Central memory CD8-positive, alpha-beta T cell (primary cell): ENCODE measurements around the gene RHBDF1.
A peak's percentile ranks its signal among the peaks of the same experiment; 100 is the strongest.
"Not testable (repeated sequence)": the region's sequence is repeated elsewhere in the genome, so short reads cannot be mapped to it uniquely, and the experiment has no call there.

Experiments used
- ATAC-seq: fragments of 150-1000 bp; cut with Tn5 transposase; replicated peaks from 2 replicates; pipeline ENCODE4 v1.10.0; 2022; ENCODE audit warnings: mild to moderate bottlenecking, moderate FRiP score, moderate number of reproducible peaks; ENCODE audit not compliant: poor library complexity, severe bottlenecking; ENCODE audit errors: extremely low read depth
- DNase-seq, 2 donors: peaks; one replicate each; pipeline ENCODE4 v3.0.0; 2021; ENCODE audit warnings: low spot score in 2 of 2
- H3K27ac Mint-ChIP-seq: one replicate; pipeline ENCODE4 v1.8.0; 2022; ENCODE audit warnings: low read depth, mild to moderate bottlenecking, moderate library complexity, mixed read lengths
- H3K27me3 Mint-ChIP-seq: one replicate; pipeline ENCODE4 v1.8.0; 2022; ENCODE audit warnings: mixed read lengths
- H3K36me3 Mint-ChIP-seq: one replicate; pipeline ENCODE4 v1.8.0; 2022; ENCODE audit warnings: mild to moderate bottlenecking, moderate library complexity, mixed read lengths; ENCODE audit not compliant: insufficient read depth
- H3K4me1 Mint-ChIP-seq: one replicate; pipeline ENCODE4 v1.8.0; 2022; ENCODE audit warnings: mixed read lengths
- H3K4me3 Mint-ChIP-seq: one replicate; pipeline ENCODE4 v1.8.0; 2022; ENCODE audit warnings: mild to moderate bottlenecking, moderate library complexity, mixed read lengths
- H3K9me3 Mint-ChIP-seq: one replicate; pipeline ENCODE4 v1.8.0; 2022; ENCODE audit warnings: mixed read lengths

RHBDF1 gene

GRCh38 chr16:42069-42457 lies 30.4 kb downstream of the RHBDF1 start:
- no peak overlapping the region for H3K4me3 Mint-ChIP-seq
- H3K4me1 Mint-ChIP-seq: peaks cover 37% of the 10 kb centered on the region
- no peak for ATAC-seq
- H3K27me3 Mint-ChIP-seq: no peaks in the 10 kb centered on the region
- H3K27ac Mint-ChIP-seq: peak overlapping the region; percentile 77
- H3K9me3 Mint-ChIP-seq: no peaks in the 10 kb centered on the region
- DNase-seq: no peak
- peaks cover 38% of the 10 kb centered on the region for H3K36me3 Mint-ChIP-seq

DNA sequence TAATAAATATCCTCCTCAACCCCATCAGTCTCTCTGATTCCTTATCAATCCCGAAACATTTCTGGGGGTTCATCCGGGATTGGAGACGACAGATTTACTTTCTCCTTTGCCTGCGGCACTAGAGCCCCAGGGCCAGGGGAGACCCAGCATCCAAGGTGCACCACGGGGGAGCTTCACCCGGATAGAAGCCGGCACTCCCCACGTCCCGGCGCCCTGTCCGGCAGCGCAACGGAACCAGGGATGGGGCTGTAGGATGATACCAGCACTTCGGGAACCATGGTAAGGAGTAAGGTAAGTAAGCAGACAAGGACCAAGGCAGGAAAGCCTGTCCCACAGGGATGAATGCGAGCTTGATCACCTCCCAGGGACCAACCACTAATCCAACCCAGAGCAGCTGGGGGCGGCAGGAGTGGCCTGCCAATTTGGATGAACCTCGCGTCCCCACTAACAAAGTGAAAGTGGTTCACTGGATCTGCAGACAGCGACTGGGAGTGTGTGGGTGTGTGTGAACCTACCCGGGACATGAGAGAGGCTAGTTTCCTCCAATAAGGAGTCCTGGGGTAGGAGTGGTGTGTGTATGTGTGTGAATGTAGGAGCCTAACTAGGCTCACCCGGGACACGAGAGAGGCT lies 30.9 kb downstream of the RHBDF1 start:
- peaks cover 37% of the 10 kb centered on the region for H3K4me1 Mint-ChIP-seq
- DNase-seq: no peak
- H3K4me3 Mint-ChIP-seq: no peak overlapping the region
- no peaks in the 10 kb centered on the region for H3K9me3 Mint-ChIP-seq
- no peaks in the 10 kb centered on the region for H3K27me3 Mint-ChIP-seq
- peak overlapping the region; percentile 77 for H3K27ac Mint-ChIP-seq
- H3K36me3 Mint-ChIP-seq: peaks cover 35% of the 10 kb centered on the region
- ATAC-seq: no peak

GRCh38 chr16:38941-39892 lies 33.2 kb downstream of the RHBDF1 start:
- H3K4me1 Mint-ChIP-seq: peaks cover 37% of the 10 kb centered on the region
- no peak overlapping the region for H3K4me3 Mint-ChIP-seq
- peak in 1 of 2 donors; percentile 60 for DNase-seq
- no peaks in the 10 kb centered on the region for H3K9me3 Mint-ChIP-seq
- H3K27ac Mint-ChIP-seq: peak overlapping the region; percentile 71
- peak; percentile 99 for ATAC-seq
- no peaks in the 10 kb centered on the region for H3K27me3 Mint-ChIP-seq
- peaks cover 18% of the 10 kb centered on the region for H3K36me3 Mint-ChIP-seq

DNA sequence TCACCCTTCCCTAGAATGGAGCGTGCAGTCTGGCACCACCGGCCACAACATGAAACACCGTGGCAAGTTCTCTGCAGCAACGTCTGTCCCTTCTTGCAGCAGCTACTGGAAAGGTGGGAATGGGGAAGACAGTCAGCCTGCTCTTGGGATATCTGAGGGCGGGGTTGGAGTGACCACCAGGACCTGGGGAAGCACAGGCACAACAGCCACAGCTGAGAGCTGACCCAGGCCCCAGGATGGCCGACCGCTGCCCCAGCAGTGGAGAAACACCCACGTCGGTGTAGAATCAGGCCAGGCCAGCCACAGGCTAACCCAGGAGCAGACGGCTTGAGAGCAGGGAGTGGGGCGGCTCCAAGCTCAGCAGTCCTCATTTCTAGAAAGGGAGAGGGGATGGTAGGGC lies 34.2 kb downstream of the RHBDF1 start:
- H3K4me1 Mint-ChIP-seq: peaks cover 36% of the 10 kb centered on the region
- H3K27me3 Mint-ChIP-seq, DNase-seq, H3K9me3 Mint-ChIP-seq, H3K4me3 Mint-ChIP-seq, ATAC-seq: not testable (repeated sequence)
- H3K27ac Mint-ChIP-seq: peak overlapping the region; percentile 71
- H3K36me3 Mint-ChIP-seq: peaks cover 11% of the 10 kb centered on the region

GRCh38 chr16:37511-37910 lies 34.9 kb downstream of the RHBDF1 start:
- DNase-seq: no peak

DNA sequence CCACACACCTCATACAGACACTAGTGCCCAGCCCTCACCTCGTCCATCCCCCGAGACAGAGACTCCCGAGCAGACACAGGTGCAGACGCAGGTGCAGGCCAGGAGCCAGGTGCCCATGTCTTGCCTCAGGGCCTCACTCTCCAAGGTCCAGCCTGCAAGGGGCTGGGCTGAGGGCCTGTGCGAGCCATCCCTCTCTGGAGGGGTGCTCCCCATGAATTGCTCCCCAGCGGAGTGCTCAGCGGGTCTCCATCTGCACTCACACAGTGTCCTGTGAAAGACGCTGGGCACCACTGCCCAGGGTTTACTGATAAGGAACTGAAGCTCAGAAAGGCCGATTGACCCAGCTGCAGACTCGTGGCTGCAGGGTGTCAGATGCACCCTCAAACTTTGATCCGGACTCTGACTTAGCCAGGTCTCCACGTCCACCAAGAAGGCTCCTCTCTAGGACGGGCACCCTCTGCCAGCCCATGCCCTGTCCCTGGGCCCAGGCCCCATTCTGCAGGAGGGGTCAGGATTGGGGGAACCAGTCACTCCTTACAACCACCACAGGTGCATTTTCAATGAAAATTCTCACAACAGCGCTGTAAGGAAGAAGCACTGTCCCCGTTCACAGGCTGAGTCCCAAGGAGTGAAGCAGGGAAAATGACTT lies 36.0 kb downstream of the RHBDF1 start:
- H3K36me3 Mint-ChIP-seq: peaks cover 6% of the 10 kb centered on the region
- DNase-seq (no peak), ATAC-seq (no peak)
- no peaks in the 10 kb centered on the region for H3K9me3 Mint-ChIP-seq
- peak overlapping the region; percentile 41 for H3K27ac Mint-ChIP-seq
- H3K4me1 Mint-ChIP-seq: peaks cover 19% of the 10 kb centered on the region
- no peaks in the 10 kb centered on the region for H3K27me3 Mint-ChIP-seq
- no peak overlapping the region for H3K4me3 Mint-ChIP-seq

More at GRCh38 chr16:37511-37910, 34.9 kb downstream of the RHBDF1 start:
- no peaks in the 10 kb centered on the region for H3K27me3 Mint-ChIP-seq
- ATAC-seq: no peak
- H3K27ac Mint-ChIP-seq: peak overlapping the region; percentile 71
- H3K9me3 Mint-ChIP-seq: no peaks in the 10 kb centered on the region
- no peak overlapping the region for H3K4me3 Mint-ChIP-seq
- H3K4me1 Mint-ChIP-seq: peaks cover 29% of the 10 kb centered on the region
- peaks cover 9% of the 10 kb centered on the region for H3K36me3 Mint-ChIP-seq

GRCh38 chr16:35678-36305 lies 36.6 kb downstream of the RHBDF1 start:
- H3K36me3 Mint-ChIP-seq: peaks cover 4% of the 10 kb centered on the region
- H3K4me3 Mint-ChIP-seq: no peak overlapping the region
- H3K9me3 Mint-ChIP-seq: no peaks in the 10 kb centered on the region
- ATAC-seq (no peak), DNase-seq (no peak)
- peaks cover 18% of the 10 kb centered on the region for H3K4me1 Mint-ChIP-seq
- H3K27me3 Mint-ChIP-seq: no peaks in the 10 kb centered on the region
- H3K27ac Mint-ChIP-seq: peak overlapping the region; percentile 41

GRCh38 chr16:35011-35677 lies 37.3 kb downstream of the RHBDF1 start:
- no peaks in the 10 kb centered on the region for H3K9me3 Mint-ChIP-seq
- peaks cover 4% of the 10 kb centered on the region for H3K36me3 Mint-ChIP-seq
- H3K4me3 Mint-ChIP-seq: no peak overlapping the region
- peaks cover 18% of the 10 kb centered on the region for H3K4me1 Mint-ChIP-seq
- ATAC-seq (no peak), DNase-seq (no peak)
- no peaks in the 10 kb centered on the region for H3K27me3 Mint-ChIP-seq
- H3K27ac Mint-ChIP-seq: no peak overlapping the region

GRCh38 chr16:34648-34987 lies 37.8 kb downstream of the RHBDF1 start:
- peaks cover 4% of the 10 kb centered on the region for H3K36me3 Mint-ChIP-seq
- ATAC-seq (no peak), DNase-seq (no peak)
- no peak overlapping the region for H3K27ac Mint-ChIP-seq
- H3K4me3 Mint-ChIP-seq: no peak overlapping the region
- H3K27me3 Mint-ChIP-seq: no peaks in the 10 kb centered on the region
- H3K9me3 Mint-ChIP-seq: no peaks in the 10 kb centered on the region
- H3K4me1 Mint-ChIP-seq: peaks cover 18% of the 10 kb centered on the region

GRCh38 chr16:33877-34647 lies 38.4 kb downstream of the RHBDF1 start:
- peaks cover 13% of the 10 kb centered on the region for H3K4me1 Mint-ChIP-seq
- H3K9me3 Mint-ChIP-seq: no peaks in the 10 kb centered on the region
- no peaks in the 10 kb centered on the region for H3K27me3 Mint-ChIP-seq
- H3K27ac Mint-ChIP-seq: no peak overlapping the region
- no peak overlapping the region for H3K4me3 Mint-ChIP-seq
- DNase-seq: no peak
- peaks cover 4% of the 10 kb centered on the region for H3K36me3 Mint-ChIP-seq
- no peak for ATAC-seq

- not testable (repeated sequence) for ATAC-seq, H3K9me3 Mint-ChIP-seq, H3K27ac Mint-ChIP-seq, H3K4me1 Mint-ChIP-seq, DNase-seq, H3K4me3 Mint-ChIP-seq, H3K27me3 Mint-ChIP-seq, H3K36me3 Mint-ChIP-seq
Measured at GRCh38 chr16:33154-33876, 39.1 kb downstream of the RHBDF1 start.
